ENCODE results near the gene PDE4A.

DNA sequence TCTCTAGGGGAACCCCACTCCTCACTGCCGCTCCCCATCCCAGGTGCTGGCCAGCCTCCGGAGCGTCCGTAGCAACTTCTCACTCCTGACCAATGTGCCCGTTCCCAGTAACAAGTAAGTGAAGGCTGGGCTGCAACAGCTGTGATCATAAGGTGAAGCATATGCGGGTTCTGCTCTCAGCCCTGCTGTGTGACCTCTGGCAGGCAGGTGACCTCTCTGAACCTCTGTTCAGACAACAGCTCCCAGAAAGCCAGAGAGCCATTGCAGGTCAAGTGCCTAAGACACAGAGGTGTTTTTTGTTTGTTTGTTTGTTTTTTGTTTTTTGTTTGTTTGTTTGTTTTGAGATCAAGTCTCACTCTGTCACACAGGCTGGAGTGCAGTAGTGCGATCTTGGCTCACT, 28.7 kb downstream of the PDE4A start:
- TF ChIP-seq POLR2AphosphoS5 (IDR thresholded peaks at IDR 0.05; ENCODE audit: low read depth) (no peak), CTCF (conservative IDR thresholded peaks at IDR 0.05; ENCODE audit: low read depth in 2 of 2) (no peak), EZH2 (IDR thresholded peaks at IDR 0.05; ENCODE audit: low read depth, unreplicated experiment) (no peak), EZH2phosphoT487 (IDR thresholded peaks at IDR 0.05; ENCODE audit: unreplicated experiment) (no peak), CREB1 (CRISPR knock-in tag; IDR thresholded peaks at IDR 0.05; ENCODE audit: low read depth) (no peak)
- TF ChIP-seq, protein P1, sequence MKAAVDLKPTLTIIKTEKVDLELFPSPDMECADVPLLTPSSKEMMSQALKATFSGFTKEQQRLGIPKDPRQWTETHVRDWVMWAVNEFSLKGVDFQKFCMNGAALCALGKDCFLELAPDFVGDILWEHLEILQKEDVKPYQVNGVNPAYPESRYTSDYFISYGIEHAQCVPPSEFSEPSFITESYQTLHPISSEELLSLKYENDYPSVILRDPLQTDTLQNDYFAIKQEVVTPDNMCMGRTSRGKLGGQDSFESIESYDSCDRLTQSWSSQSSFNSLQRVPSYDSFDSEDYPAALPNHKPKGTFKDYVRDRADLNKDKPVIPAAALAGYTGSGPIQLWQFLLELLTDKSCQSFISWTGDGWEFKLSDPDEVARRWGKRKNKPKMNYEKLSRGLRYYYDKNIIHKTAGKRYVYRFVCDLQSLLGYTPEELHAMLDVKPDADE (IDR thresholded peaks at IDR 0.05): no peak
- TF ChIP-seq, protein P2, sequence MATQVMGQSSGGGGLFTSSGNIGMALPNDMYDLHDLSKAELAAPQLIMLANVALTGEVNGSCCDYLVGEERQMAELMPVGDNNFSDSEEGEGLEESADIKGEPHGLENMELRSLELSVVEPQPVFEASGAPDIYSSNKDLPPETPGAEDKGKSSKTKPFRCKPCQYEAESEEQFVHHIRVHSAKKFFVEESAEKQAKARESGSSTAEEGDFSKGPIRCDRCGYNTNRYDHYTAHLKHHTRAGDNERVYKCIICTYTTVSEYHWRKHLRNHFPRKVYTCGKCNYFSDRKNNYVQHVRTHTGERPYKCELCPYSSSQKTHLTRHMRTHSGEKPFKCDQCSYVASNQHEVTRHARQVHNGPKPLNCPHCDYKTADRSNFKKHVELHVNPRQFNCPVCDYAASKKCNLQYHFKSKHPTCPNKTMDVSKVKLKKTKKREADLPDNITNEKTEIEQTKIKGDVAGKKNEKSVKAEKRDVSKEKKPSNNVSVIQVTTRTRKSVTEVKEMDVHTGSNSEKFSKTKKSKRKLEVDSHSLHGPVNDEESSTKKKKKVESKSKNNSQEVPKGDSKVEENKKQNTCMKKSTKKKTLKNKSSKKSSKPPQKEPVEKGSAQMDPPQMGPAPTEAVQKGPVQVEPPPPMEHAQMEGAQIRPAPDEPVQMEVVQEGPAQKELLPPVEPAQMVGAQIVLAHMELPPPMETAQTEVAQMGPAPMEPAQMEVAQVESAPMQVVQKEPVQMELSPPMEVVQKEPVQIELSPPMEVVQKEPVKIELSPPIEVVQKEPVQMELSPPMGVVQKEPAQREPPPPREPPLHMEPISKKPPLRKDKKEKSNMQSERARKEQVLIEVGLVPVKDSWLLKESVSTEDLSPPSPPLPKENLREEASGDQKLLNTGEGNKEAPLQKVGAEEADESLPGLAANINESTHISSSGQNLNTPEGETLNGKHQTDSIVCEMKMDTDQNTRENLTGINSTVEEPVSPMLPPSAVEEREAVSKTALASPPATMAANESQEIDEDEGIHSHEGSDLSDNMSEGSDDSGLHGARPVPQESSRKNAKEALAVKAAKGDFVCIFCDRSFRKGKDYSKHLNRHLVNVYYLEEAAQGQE (IDR thresholded peaks at IDR 0.05; ENCODE audit: unreplicated experiment): no peak

All from GM23338 (cell line).